ENCODE measurements around the gene DLX2.

DNA sequence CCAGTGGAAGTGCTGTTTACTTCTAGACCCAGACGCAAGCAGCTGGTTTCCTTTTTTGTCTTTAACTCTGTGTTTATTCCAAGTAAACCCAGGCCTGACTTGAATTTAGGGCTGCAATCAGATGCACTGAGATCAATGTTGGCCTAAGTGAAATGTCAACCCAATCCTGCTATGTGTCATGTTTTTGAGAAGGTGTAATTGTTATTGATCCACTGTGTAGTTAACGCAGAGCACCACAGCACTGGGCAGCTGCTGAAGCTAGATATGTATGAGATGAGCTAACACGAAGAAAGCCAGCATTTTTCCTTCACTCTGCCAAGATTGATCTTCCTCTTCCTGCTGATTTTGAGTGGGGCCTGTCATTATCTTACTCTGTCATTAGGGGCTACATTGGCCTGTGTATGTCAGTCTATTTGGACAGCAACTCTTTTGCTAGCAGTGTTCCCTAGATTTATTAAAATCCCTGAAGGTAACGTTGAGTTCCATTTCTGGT is 36.3 kb downstream of the DLX2 start:
- TF ChIP-seq, protein P1, sequence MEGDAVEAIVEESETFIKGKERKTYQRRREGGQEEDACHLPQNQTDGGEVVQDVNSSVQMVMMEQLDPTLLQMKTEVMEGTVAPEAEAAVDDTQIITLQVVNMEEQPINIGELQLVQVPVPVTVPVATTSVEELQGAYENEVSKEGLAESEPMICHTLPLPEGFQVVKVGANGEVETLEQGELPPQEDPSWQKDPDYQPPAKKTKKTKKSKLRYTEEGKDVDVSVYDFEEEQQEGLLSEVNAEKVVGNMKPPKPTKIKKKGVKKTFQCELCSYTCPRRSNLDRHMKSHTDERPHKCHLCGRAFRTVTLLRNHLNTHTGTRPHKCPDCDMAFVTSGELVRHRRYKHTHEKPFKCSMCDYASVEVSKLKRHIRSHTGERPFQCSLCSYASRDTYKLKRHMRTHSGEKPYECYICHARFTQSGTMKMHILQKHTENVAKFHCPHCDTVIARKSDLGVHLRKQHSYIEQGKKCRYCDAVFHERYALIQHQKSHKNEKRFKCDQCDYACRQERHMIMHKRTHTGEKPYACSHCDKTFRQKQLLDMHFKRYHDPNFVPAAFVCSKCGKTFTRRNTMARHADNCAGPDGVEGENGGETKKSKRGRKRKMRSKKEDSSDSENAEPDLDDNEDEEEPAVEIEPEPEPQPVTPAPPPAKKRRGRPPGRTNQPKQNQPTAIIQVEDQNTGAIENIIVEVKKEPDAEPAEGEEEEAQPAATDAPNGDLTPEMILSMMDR (IDR thresholded peaks at IDR 0.05; ENCODE audit: poor library complexity) = no peak
- no peak for TF ChIP-seq EZH2 (IDR thresholded peaks at IDR 0.05; ENCODE audit: borderline replicate concordance)
